Measurements from ENCODE around the gene SLC52A1.

GRCh38 chr17:5050278-5050677, 15.1 kb upstream of the SLC52A1 start:
- no peak for TF ChIP-seq SMAD3 (CRISPR knock-in tag; IDR thresholded peaks at IDR 0.05; ENCODE audit: borderline replicate concordance)
- TF ChIP-seq SP1 (CRISPR knock-in tag; conservative IDR thresholded peaks at IDR 0.05): no peak
- TF ChIP-seq ZBTB43 (CRISPR knock-in tag; IDR thresholded peaks at IDR 0.05): no peak
- TF ChIP-seq CTCF (IDR thresholded peaks at IDR 0.05): no peak
- TF ChIP-seq ESRRA (CRISPR knock-in tag; IDR thresholded peaks at IDR 0.05; ENCODE audit: borderline replicate concordance): no peak
- TF ChIP-seq TP53 (CRISPR knock-in tag; IDR thresholded peaks at IDR 0.05): no peak
- no peak for TF ChIP-seq E2F5 (CRISPR knock-in tag; IDR thresholded peaks at IDR 0.05)
- no peak for TF ChIP-seq JUN (CRISPR knock-in tag; IDR thresholded peaks at IDR 0.05)
- TF ChIP-seq ATF1 (CRISPR knock-in tag; IDR thresholded peaks at IDR 0.05): no peak
- no peak for TF ChIP-seq NFYB (CRISPR knock-in tag; conservative IDR thresholded peaks at IDR 0.05; ENCODE audit: low read depth)
- no peak for TF ChIP-seq RELA (CRISPR knock-in tag; IDR thresholded peaks at IDR 0.05; ENCODE audit: borderline replicate concordance)
- TF ChIP-seq FOXJ3 (CRISPR knock-in tag; IDR thresholded peaks at IDR 0.05; ENCODE audit: borderline replicate concordance): no peak
- no peak for TF ChIP-seq NR1H2 (CRISPR knock-in tag; IDR thresholded peaks at IDR 0.05)

Data from WTC11 (cell line).